HEK293 (cell line): Measurements from ENCODE around the gene CAND1.

Source experiments
- CTCF ChIA-PET: fragments of 350-600 bp; formaldehyde crosslinking; extraction: SDS; loops from one replicate; lab custom pipeline; 2021; ENCODE audit warnings: antibody characterized with exemption; lab: Yijun Ruan, JAX
- POLR2A ChIA-PET: fragments of 300-600 bp; formaldehyde crosslinking; extraction: SDS; loops from one replicate; lab custom pipeline; 2020; ENCODE audit warnings: antibody characterized with exemption, inconsistent platforms; lab: Yijun Ruan, JAX
- H3K27ac ChIP-seq: fragments of 200-500 bp; sonication (Bioruptor generic); 2 replicates; pipeline ENCODE4 v1.5.1; 2014; ENCODE audit warnings: low read depth, low read length, control low read depth, inconsistent platforms; ENCODE audit errors: extremely low read depth
- H3K36me3 ChIP-seq, 2 experiments: fragments of 200-500 bp in 1 of 2; sonication (Bioruptor generic) in 1 of 2; 1 replicate in 1 of 2; 2 replicates in 1 of 2; pipeline ENCODE4 v1.5.1; 2014 to 2017; ENCODE audit warnings: inconsistent platforms in 2 of 2, low read length in 2 of 2; ENCODE audit not compliant: control insufficient read depth in 2 of 2, insufficient read depth in 1 of 2
- H3K4me1 ChIP-seq: fragments of 200-500 bp; sonication (Bioruptor generic); 2 replicates; pipeline ENCODE4 v1.5.1; 2014; ENCODE audit warnings: mild to moderate bottlenecking, low read length, inconsistent platforms; ENCODE audit not compliant: control insufficient read depth, insufficient read depth
- H3K4me3 ChIP-seq: 2 replicates; pipeline ENCODE4 v1.5.1; 2011; ENCODE audit warnings: low read depth, mild to moderate bottlenecking, control low read depth, low read length, moderate library complexity
- H3K9me3 ChIP-seq: fragments of 200-500 bp; sonication (Bioruptor generic); 2 replicates; pipeline ENCODE4 v1.5.1; 2014; ENCODE audit warnings: low read depth, low read length, inconsistent platforms; ENCODE audit not compliant: control insufficient read depth, insufficient read depth
- GLIS1 ChIP-seq: fragments of 450-650 bp; formaldehyde crosslinking; IDR thresholded peaks from 2 replicates; pipeline ENCODE4 v1.5.1; 2016; ENCODE audit warnings: missing biosample characterization, missing genetic modification characterization
- IKZF3 ChIP-seq: fragments of 450-650 bp; IDR thresholded peaks from 2 replicates; pipeline ENCODE4 v1.5.0; 2018; ENCODE audit warnings: missing biosample characterization, mild to moderate bottlenecking, missing genetic modification characterization, moderate library complexity
- KLF1 ChIP-seq: fragments of 450-650 bp; formaldehyde crosslinking; IDR thresholded peaks from 2 replicates; pipeline ENCODE4 v1.5.1; 2016; ENCODE audit warnings: missing biosample characterization, missing genetic modification characterization
- KLF10 ChIP-seq: fragments of 450-650 bp; IDR thresholded peaks from 2 replicates; pipeline ENCODE4 v1.5.1; 2018; ENCODE audit warnings: missing biosample characterization, mild to moderate bottlenecking, missing genetic modification characterization
- KLF16 ChIP-seq: fragments of 450-650 bp; formaldehyde crosslinking; IDR thresholded peaks from 2 replicates; pipeline ENCODE4 v1.5.1; 2017; ENCODE audit warnings: missing biosample characterization, missing genetic modification characterization
- OVOL3 ChIP-seq: fragments of 450-650 bp; formaldehyde crosslinking; IDR thresholded peaks from 2 replicates; pipeline ENCODE4 v1.5.1; 2016; ENCODE audit warnings: missing biosample characterization, missing genetic modification characterization
- REPIN1 ChIP-seq: fragments of 450-650 bp; formaldehyde crosslinking; IDR thresholded peaks from 2 replicates; pipeline ENCODE4 v1.5.1; 2017; ENCODE audit warnings: missing biosample characterization, missing genetic modification characterization, low read depth
- SALL2 ChIP-seq: fragments of 450-650 bp; formaldehyde crosslinking; IDR thresholded peaks from 2 replicates; pipeline ENCODE4 v1.5.0; 2017; ENCODE audit warnings: missing biosample characterization, mild to moderate bottlenecking, missing genetic modification characterization, borderline replicate concordance
- SETDB1 ChIP-seq: IDR thresholded peaks from one replicate; pipeline ENCODE4 v1.6.1; 2017; ENCODE audit warnings: mild to moderate bottlenecking, low read length, moderate library complexity, mixed read lengths; ENCODE audit not compliant: insufficient read length
- TRIM28 ChIP-seq: IDR thresholded peaks from 2 replicates; pipeline ENCODE4 v1.6.1; 2011; ENCODE audit warnings: low read length, control low read depth, borderline replicate concordance
- WT1 ChIP-seq: fragments of 450-650 bp; formaldehyde crosslinking; IDR thresholded peaks from 2 replicates; pipeline ENCODE4 v1.5.1; 2016; ENCODE audit warnings: missing biosample characterization, missing genetic modification characterization
- ZBTB21 ChIP-seq: fragments of 450-650 bp; formaldehyde crosslinking; IDR thresholded peaks from 2 replicates; pipeline ENCODE4 v1.5.1; 2017; ENCODE audit warnings: missing biosample characterization, missing genetic modification characterization
- ZFHX2 ChIP-seq: fragments of 450-650 bp; formaldehyde crosslinking; conservative IDR thresholded peaks from 2 replicates; pipeline ENCODE4 v1.5.1; 2016; ENCODE audit warnings: missing biosample characterization, missing genetic modification characterization
- ZNF146 ChIP-seq: fragments of 450-650 bp; formaldehyde crosslinking; IDR thresholded peaks from 2 replicates; pipeline ENCODE4 v1.5.1; 2016; ENCODE audit warnings: missing biosample characterization, missing genetic modification characterization
- ZNF23 ChIP-seq: fragments of 450-650 bp; formaldehyde crosslinking; IDR thresholded peaks from 2 replicates; pipeline ENCODE4 v1.5.1; 2016; ENCODE audit warnings: missing biosample characterization, missing genetic modification characterization, borderline replicate concordance
- ZNF266 ChIP-seq: fragments of 450-650 bp; formaldehyde crosslinking; IDR thresholded peaks from 2 replicates; pipeline ENCODE4 v1.5.1; 2016; ENCODE audit warnings: missing biosample characterization, missing genetic modification characterization, low read depth
- ZNF366 ChIP-seq: fragments of 450-650 bp; formaldehyde crosslinking; conservative IDR thresholded peaks from 2 replicates; pipeline ENCODE4 v1.5.1; 2016; ENCODE audit warnings: missing biosample characterization, missing genetic modification characterization
- ZNF501 ChIP-seq: fragments of 450-650 bp; formaldehyde crosslinking; IDR thresholded peaks from 2 replicates; pipeline ENCODE4 v1.5.1; 2016; ENCODE audit warnings: missing biosample characterization, missing genetic modification characterization
- ZNF548 ChIP-seq: fragments of 450-650 bp; formaldehyde crosslinking; IDR thresholded peaks from 2 replicates; pipeline ENCODE4 v1.5.1; 2016; ENCODE audit warnings: missing biosample characterization, missing genetic modification characterization
- ZNF561 ChIP-seq: fragments of 450-650 bp; IDR thresholded peaks from 2 replicates; pipeline ENCODE4 v1.5.1; 2018; ENCODE audit warnings: missing biosample characterization, missing genetic modification characterization, borderline replicate concordance
- ZNF629 ChIP-seq: fragments of 450-650 bp; formaldehyde crosslinking; IDR thresholded peaks from 2 replicates; pipeline ENCODE4 v1.5.1; 2017; ENCODE audit warnings: missing biosample characterization, missing genetic modification characterization
- ZNF664 ChIP-seq: fragments of 450-650 bp; formaldehyde crosslinking; IDR thresholded peaks from 2 replicates; pipeline ENCODE4 v1.5.1; 2016; ENCODE audit warnings: missing biosample characterization, missing genetic modification characterization
- ZNF777 ChIP-seq: fragments of 450-650 bp; formaldehyde crosslinking; IDR thresholded peaks from 2 replicates; pipeline ENCODE4 v1.5.1; 2017; ENCODE audit warnings: missing biosample characterization, missing genetic modification characterization, borderline replicate concordance
- ZXDB ChIP-seq: fragments of 450-650 bp; formaldehyde crosslinking; IDR thresholded peaks from 2 replicates; pipeline ENCODE4 v1.5.1; 2016; ENCODE audit warnings: missing biosample characterization, missing genetic modification characterization
- TF ChIP-seq, protein P1 (sequence below): fragments of 450-650 bp; formaldehyde crosslinking; IDR thresholded peaks from 2 replicates; pipeline ENCODE4 v1.5.1; 2016; ENCODE audit warnings: missing biosample characterization, missing genetic modification characterization
- TF ChIP-seq, protein P2 (sequence below): fragments of 450-650 bp; formaldehyde crosslinking; IDR thresholded peaks from 2 replicates; pipeline ENCODE4 v1.5.1; 2017; ENCODE audit warnings: missing biosample characterization, missing genetic modification characterization
- TF ChIP-seq, protein P3 (sequence below): fragments of 450-650 bp; formaldehyde crosslinking; optimal IDR thresholded peaks from 2 replicates; pipeline ENCODE3; 2016; ENCODE audit warnings: missing biosample characterization, mild to moderate bottlenecking, missing genetic modification characterization
- TF ChIP-seq, protein P4 (sequence below): fragments of 450-650 bp; formaldehyde crosslinking; IDR thresholded peaks from 2 replicates; pipeline ENCODE4 v1.5.1; 2017; ENCODE audit warnings: missing biosample characterization, missing genetic modification characterization

The CAND1 gene

DNA sequence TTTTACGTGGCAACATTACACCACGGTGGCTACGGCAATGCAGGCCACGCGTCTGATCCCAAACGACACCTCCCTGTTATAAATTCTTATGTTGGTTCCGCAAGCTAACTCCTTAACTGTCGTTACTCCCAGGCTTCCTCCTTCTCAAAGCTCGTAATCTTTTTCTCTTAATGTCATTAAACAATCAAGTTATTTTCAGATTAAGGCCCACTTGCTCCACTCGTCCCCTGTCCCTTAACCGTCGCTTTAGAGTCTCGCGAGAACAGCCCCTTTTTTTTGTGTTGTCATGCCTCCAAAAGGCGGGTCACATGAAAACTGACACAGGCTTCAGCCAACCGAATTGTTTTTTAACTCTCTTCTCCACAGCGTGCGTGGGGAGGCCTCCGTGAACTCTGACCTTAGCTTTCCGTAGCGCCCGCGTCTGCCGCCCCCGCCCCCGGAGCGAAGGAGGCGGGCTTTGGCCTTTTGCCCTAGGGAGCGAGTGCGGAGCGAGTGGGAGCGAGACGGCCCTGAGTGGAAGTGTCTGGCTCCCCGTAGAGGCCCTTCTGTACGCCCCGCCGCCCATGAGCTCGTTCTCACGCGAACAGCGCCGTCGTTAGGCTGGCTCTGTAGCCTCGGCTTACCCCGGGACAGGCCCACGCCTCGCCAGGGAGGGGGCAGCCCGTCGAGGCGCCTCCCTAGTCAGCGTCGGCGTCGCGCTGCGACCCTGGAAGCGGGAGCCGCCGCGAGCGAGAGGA is at the start of gene CAND1:
Gene CAND1 (plus strand): TSS at position 463 of the 737 bp plus-strand sequence. CDS start 360 bp downstream, outside the sequence.
- peaks cover 0 to 5% of the 10 kb centered on the region in 2 experiments; a peak in 1 of 3 replicates for H3K36me3 ChIP-seq
- ChIA-PET POLR2A (interaction anchor here (0.8 to 1.8 kb wide), 25 partner anchors 9 to 1138 kb away, joined by 3 to 20 read pairs (median 4); partner anchors contain the start of genes HELB and LLPH), CTCF (interaction anchor here (0.5 to 1.4 kb wide), 7 partner anchors 15 to 408 kb away, joined by 3 read pairs; no protein-coding TSS in a partner anchor)
- peaks cover 12% of the 10 kb centered on the region; the same call in 1 of the 2 replicates for H3K4me1 ChIP-seq
- H3K4me3 ChIP-seq = peak within 1 kb of the TSS; percentile 90
- H3K9me3 ChIP-seq = no peaks in the 10 kb centered on the region
- H3K27ac ChIP-seq = peak within 1 kb of the TSS; percentile 97
- TF ChIP-seq SETDB1 (peak; percentile 78), ZNF664 (tag by site-specific recombination) (0 out of 2 replicates have a peak, but pooled peaks have one; percentile 10), OVOL3 (tag by site-specific recombination) (peak; percentile 74; the same call in 1 of the 2 replicates), ZNF629 (tag by site-specific recombination) (peak; percentile 75; the same call in 1 of the 2 replicates), KLF10 (tag by site-specific recombination) (peak; percentile 71), ZNF146 (tag by site-specific recombination) (0 out of 2 replicates have a peak, but pooled peaks have one; percentile 4), SALL2 (no peak), ZNF777 (tag by site-specific recombination) (peak; percentile 87; the same call in 1 of the 2 replicates), TRIM28 (peak; percentile 24), ZNF23 (tag by site-specific recombination) (no peak), ZNF501 (tag by site-specific recombination) (peak; percentile 37; the same call in 1 of the 2 replicates), REPIN1 (tag by site-specific recombination) (0 out of 2 replicates have a peak, but pooled peaks have one; percentile 17), ZNF266 (no peak), ZNF561 (tag by site-specific recombination) (peak; percentile 46), GLIS1 (tag by site-specific recombination) (peak; percentile 68), ZNF548 (tag by site-specific recombination) (no peak), ZXDB (tag by site-specific recombination) (peak; percentile 96), ZBTB21 (tag by site-specific recombination) (peak; percentile 67), KLF16 (peak; percentile 91), WT1 (tag by site-specific recombination) (peak; percentile 75), KLF1 (peak; percentile 81), ZNF366 (tag by site-specific recombination) (peak; percentile 70), IKZF3 (tag by site-specific recombination) (peak; percentile 94), ZFHX2 (tag by site-specific recombination) (peak; percentile 98)
- TF ChIP-seq, protein P1, sequence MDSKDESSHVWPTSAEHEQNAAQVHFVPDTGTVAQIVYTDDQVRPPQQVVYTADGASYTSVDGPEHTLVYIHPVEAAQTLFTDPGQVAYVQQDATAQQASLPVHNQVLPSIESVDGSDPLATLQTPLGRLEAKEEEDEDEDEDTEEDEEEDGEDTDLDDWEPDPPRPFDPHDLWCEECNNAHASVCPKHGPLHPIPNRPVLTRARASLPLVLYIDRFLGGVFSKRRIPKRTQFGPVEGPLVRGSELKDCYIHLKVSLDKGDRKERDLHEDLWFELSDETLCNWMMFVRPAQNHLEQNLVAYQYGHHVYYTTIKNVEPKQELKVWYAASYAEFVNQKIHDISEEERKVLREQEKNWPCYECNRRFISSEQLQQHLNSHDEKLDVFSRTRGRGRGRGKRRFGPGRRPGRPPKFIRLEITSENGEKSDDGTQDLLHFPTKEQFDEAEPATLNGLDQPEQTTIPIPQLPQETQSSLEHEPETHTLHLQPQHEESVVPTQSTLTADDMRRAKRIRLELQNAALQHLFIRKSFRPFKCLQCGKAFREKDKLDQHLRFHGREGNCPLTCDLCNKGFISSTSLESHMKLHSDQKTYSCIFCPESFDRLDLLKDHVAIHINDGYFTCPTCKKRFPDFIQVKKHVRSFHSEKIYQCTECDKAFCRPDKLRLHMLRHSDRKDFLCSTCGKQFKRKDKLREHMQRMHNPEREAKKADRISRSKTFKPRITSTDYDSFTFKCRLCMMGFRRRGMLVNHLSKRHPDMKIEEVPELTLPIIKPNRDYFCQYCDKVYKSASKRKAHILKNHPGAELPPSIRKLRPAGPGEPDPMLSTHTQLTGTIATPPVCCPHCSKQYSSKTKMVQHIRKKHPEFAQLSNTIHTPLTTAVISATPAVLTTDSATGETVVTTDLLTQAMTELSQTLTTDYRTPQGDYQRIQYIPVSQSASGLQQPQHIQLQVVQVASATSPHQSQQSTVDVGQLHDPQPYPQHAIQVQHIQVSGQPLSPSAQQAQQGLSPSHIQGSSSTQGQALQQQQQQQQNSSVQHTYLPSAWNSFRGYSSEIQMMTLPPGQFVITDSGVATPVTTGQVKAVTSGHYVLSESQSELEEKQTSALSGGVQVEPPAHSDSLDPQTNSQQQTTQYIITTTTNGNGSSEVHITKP = peak; percentile 67
- TF ChIP-seq, protein P2, sequence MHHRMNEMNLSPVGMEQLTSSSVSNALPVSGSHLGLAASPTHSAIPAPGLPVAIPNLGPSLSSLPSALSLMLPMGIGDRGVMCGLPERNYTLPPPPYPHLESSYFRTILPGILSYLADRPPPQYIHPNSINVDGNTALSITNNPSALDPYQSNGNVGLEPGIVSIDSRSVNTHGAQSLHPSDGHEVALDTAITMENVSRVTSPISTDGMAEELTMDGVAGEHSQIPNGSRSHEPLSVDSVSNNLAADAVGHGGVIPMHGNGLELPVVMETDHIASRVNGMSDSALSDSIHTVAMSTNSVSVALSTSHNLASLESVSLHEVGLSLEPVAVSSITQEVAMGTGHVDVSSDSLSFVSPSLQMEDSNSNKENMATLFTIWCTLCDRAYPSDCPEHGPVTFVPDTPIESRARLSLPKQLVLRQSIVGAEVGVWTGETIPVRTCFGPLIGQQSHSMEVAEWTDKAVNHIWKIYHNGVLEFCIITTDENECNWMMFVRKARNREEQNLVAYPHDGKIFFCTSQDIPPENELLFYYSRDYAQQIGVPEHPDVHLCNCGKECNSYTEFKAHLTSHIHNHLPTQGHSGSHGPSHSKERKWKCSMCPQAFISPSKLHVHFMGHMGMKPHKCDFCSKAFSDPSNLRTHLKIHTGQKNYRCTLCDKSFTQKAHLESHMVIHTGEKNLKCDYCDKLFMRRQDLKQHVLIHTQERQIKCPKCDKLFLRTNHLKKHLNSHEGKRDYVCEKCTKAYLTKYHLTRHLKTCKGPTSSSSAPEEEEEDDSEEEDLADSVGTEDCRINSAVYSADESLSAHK = peak; percentile 80; the same call in 1 of the 2 replicates
- TF ChIP-seq, protein P3, sequence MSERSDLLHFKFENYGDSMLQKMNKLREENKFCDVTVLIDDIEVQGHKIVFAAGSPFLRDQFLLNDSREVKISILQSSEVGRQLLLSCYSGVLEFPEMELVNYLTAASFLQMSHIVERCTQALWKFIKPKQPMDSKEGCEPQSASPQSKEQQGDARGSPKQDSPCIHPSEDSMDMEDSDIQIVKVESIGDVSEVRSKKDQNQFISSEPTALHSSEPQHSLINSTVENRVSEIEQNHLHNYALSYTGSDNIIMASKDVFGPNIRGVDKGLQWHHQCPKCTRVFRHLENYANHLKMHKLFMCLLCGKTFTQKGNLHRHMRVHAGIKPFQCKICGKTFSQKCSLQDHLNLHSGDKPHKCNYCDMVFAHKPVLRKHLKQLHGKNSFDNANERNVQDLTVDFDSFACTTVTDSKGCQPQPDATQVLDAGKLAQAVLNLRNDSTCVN (tag by site-specific recombination) = peak; percentile 97
- TF ChIP-seq, protein P4, sequence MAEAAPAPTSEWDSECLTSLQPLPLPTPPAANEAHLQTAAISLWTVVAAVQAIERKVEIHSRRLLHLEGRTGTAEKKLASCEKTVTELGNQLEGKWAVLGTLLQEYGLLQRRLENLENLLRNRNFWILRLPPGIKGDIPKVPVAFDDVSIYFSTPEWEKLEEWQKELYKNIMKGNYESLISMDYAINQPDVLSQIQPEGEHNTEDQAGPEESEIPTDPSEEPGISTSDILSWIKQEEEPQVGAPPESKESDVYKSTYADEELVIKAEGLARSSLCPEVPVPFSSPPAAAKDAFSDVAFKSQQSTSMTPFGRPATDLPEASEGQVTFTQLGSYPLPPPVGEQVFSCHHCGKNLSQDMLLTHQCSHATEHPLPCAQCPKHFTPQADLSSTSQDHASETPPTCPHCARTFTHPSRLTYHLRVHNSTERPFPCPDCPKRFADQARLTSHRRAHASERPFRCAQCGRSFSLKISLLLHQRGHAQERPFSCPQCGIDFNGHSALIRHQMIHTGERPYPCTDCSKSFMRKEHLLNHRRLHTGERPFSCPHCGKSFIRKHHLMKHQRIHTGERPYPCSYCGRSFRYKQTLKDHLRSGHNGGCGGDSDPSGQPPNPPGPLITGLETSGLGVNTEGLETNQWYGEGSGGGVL = peak; percentile 99
